ENCODE measurements around the gene CMTM2.
"Not testable (repeated sequence)": the region's sequence is repeated elsewhere in the genome, so short reads cannot be mapped to it uniquely, and the experiment has no call there.

Gene CMTM2

GRCh38 chr16:66627611-66628378, 48.5 kb downstream of the CMTM2 start:
- not testable (repeated sequence) for H3K27me3 ChIP-seq (replicated peaks; ENCODE audit: control insufficient read depth, insufficient read depth, low read length, poor library complexity, severe bottlenecking); H3K9me3 ChIP-seq (ENCODE audit: control insufficient read depth, low read length); DNase-seq; H3K4me3 ChIP-seq (ENCODE audit: insufficient read depth, low read depth, low read length, poor library complexity, severe bottlenecking); H3K36me3 ChIP-seq (ENCODE audit: control insufficient read depth, insufficient read depth, low read length); H3K4me1 ChIP-seq (ENCODE audit: control insufficient read depth, insufficient read depth, low read length, poor library complexity, severe bottlenecking); H3K27ac ChIP-seq (ENCODE audit: insufficient read depth, low read length, poor library complexity, severe bottlenecking)

- H3K27me3 ChIP-seq (replicated peaks; ENCODE audit: control insufficient read depth, insufficient read depth, low read length, poor library complexity, severe bottlenecking) = no peaks in the 10 kb centered on the region
- H3K4me3 ChIP-seq (ENCODE audit: insufficient read depth, low read depth, low read length, poor library complexity, severe bottlenecking) = no peak overlapping the region
- no peaks in the 10 kb centered on the region for H3K36me3 ChIP-seq (ENCODE audit: control insufficient read depth, insufficient read depth, low read length)
- no peaks in the 10 kb centered on the region for H3K9me3 ChIP-seq (ENCODE audit: control insufficient read depth, low read length)
- no peaks in the 10 kb centered on the region for H3K4me1 ChIP-seq (ENCODE audit: control insufficient read depth, insufficient read depth, low read length, poor library complexity, severe bottlenecking)
- H3K27ac ChIP-seq (ENCODE audit: insufficient read depth, low read length, poor library complexity, severe bottlenecking) = no peak overlapping the region
- no peak for DNase-seq
These were observed 50.6 kb downstream of the CMTM2 start for GRCh38 chr16:66629856-66630255.

DNA sequence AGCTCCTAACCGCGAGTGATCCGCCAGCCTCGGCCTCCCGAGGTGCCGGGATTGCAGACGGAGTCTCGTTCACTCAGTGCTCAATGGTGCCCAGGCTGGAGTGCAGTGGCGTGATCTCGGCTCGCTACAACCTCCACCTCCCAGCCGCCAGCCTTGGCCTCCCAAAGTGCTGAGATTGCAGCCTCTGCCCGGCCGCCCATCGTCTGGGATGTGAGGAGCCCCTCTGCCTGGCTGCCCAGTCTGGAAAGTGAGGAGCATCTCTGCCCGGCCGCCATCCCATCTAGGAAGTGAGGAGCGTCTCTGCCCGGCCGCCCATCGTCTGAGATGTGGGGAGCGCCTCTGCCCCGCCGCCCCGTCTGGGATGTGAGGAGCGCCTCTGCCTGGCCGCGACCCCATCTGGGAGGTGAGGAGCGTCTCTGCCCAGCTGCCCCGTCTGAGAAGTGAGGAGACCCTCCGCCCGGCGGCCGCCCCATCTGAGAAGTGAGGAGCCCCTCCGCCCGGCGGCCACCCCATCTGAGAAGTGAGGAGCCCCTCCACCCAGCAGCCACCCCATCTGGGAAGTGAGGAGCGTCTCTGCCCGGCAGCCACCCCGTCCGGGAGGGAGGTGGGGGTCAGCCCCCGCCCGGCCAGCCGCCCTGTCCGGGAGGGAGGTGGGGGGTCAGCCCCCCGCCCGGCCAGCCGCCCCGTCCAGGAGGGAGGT, 51.4 kb downstream of the CMTM2 start:
- H3K9me3 ChIP-seq (ENCODE audit: control insufficient read depth, low read length); DNase-seq; H3K4me1 ChIP-seq (ENCODE audit: control insufficient read depth, insufficient read depth, low read length, poor library complexity, severe bottlenecking); H3K27ac ChIP-seq (ENCODE audit: insufficient read depth, low read length, poor library complexity, severe bottlenecking); H3K4me3 ChIP-seq (ENCODE audit: insufficient read depth, low read depth, low read length, poor library complexity, severe bottlenecking); H3K27me3 ChIP-seq (replicated peaks; ENCODE audit: control insufficient read depth, insufficient read depth, low read length, poor library complexity, severe bottlenecking); H3K36me3 ChIP-seq (ENCODE audit: control insufficient read depth, insufficient read depth, low read length): not testable (repeated sequence)

DNA sequence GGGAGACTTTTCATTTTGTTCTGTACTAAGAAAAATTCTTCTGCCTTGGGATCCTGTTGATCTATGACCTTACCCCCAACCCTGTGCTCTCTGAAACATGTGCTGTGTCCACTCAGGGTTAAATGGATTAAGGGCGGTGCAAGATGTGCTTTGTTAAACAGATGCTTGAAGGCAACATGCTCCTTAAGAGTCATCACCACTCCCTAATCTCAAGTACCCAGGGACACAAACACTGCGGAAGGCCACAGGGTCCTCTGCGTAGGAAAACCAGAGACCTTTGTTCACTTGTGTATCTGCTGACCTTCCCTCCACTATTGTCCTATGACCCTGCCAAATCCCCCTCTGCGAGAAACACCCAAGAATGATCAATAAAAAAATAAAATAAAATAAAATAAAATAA, 52.3 kb downstream of the CMTM2 start:
- not testable (repeated sequence) for H3K27ac ChIP-seq (ENCODE audit: insufficient read depth, low read length, poor library complexity, severe bottlenecking); H3K4me1 ChIP-seq (ENCODE audit: control insufficient read depth, insufficient read depth, low read length, poor library complexity, severe bottlenecking); H3K4me3 ChIP-seq (ENCODE audit: insufficient read depth, low read depth, low read length, poor library complexity, severe bottlenecking); H3K9me3 ChIP-seq (ENCODE audit: control insufficient read depth, low read length); DNase-seq; H3K27me3 ChIP-seq (replicated peaks; ENCODE audit: control insufficient read depth, insufficient read depth, low read length, poor library complexity, severe bottlenecking); H3K36me3 ChIP-seq (ENCODE audit: control insufficient read depth, insufficient read depth, low read length)

DNA sequence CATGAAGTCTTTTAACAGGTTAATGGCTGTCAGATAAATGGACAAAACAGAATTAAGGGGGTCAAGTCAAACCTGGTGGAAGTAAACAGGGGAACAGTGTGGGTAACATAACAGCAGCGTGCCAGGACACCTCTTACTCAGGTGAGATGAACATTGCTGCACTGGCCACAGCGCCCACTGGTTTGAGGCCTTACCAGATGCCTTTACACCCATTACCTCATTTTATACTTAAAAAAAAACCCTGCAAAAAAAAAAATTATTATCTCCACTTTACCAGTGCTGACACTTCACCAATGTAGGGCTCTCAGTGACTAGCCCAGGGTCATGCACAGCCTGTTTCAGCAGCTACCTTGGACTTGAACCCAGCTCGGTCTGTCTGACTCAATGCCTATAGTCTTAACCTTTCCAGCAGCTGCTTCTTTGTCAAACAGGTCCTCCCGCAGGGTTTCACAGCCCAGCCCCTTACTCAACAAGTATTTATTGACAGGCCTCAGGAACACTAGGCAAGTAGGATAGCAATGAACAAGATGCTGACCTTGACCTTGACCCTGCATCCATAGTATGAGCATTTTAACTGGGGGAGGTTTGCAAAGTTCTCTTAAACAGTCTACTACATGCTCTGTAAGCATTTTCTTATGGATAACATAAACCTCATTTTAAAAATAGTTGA, 55.4 kb downstream of the CMTM2 start:
- H3K4me1 ChIP-seq (ENCODE audit: control insufficient read depth, insufficient read depth, low read length, poor library complexity, severe bottlenecking) = no peaks in the 10 kb centered on the region
- no peaks in the 10 kb centered on the region for H3K27me3 ChIP-seq (replicated peaks; ENCODE audit: control insufficient read depth, insufficient read depth, low read length, poor library complexity, severe bottlenecking)
- H3K4me3 ChIP-seq (ENCODE audit: insufficient read depth, low read depth, low read length, poor library complexity, severe bottlenecking) = no peak overlapping the region
- no peaks in the 10 kb centered on the region for H3K36me3 ChIP-seq (ENCODE audit: control insufficient read depth, insufficient read depth, low read length)
- H3K27ac ChIP-seq (ENCODE audit: insufficient read depth, low read length, poor library complexity, severe bottlenecking) = no peak overlapping the region
- H3K9me3 ChIP-seq (ENCODE audit: control insufficient read depth, low read length) = no peaks in the 10 kb centered on the region
- no peak for DNase-seq

DNA sequence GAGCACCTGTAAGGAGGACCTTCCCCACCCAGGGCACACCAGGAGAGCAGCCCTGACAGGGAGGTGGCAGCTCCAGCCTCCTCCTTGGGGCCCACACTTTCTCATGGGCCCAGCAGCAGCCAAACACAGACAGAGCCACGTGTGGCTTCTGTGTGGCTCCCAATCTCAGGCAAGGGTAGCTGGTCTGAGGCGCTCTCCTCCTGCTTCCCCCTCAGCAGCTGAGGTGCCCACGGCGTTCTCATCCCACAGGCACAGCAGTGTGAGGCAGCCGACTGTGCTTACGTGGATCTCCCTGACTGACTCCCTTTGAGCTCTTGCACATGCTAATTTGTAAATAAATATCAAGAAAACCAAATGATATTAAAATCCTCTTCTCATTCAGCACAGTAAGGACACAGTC, 56.1 kb downstream of the CMTM2 start:
- Histone ChIP-seq H3K4me3 (ENCODE audit: insufficient read depth, low read depth, low read length, poor library complexity, severe bottlenecking) (no peak overlapping the region), H3K4me1 (ENCODE audit: control insufficient read depth, insufficient read depth, low read length, poor library complexity, severe bottlenecking) (no peaks in the 10 kb centered on the region), H3K27me3 (replicated peaks; ENCODE audit: control insufficient read depth, insufficient read depth, low read length, poor library complexity, severe bottlenecking) (no peaks in the 10 kb centered on the region), H3K9me3 (ENCODE audit: control insufficient read depth, low read length) (no peaks in the 10 kb centered on the region), H3K27ac (ENCODE audit: insufficient read depth, low read length, poor library complexity, severe bottlenecking) (no peak overlapping the region), H3K36me3 (ENCODE audit: control insufficient read depth, insufficient read depth, low read length) (no peaks in the 10 kb centered on the region)
- DNase-seq = no peak

- H3K36me3 ChIP-seq (ENCODE audit: control insufficient read depth, insufficient read depth, low read length) = no peaks in the 10 kb centered on the region
- no peak overlapping the region for H3K4me3 ChIP-seq (ENCODE audit: insufficient read depth, low read depth, low read length, poor library complexity, severe bottlenecking)
- H3K27ac ChIP-seq (ENCODE audit: insufficient read depth, low read length, poor library complexity, severe bottlenecking) = no peak overlapping the region
- DNase-seq = no peak
- no peaks in the 10 kb centered on the region for H3K27me3 ChIP-seq (replicated peaks; ENCODE audit: control insufficient read depth, insufficient read depth, low read length, poor library complexity, severe bottlenecking)
- no peaks in the 10 kb centered on the region for H3K4me1 ChIP-seq (ENCODE audit: control insufficient read depth, insufficient read depth, low read length, poor library complexity, severe bottlenecking)
- no peaks in the 10 kb centered on the region for H3K9me3 ChIP-seq (ENCODE audit: control insufficient read depth, low read length)
These were observed 56.9 kb downstream of the CMTM2 start for GRCh38 chr16:66636199-66636598.

DNA sequence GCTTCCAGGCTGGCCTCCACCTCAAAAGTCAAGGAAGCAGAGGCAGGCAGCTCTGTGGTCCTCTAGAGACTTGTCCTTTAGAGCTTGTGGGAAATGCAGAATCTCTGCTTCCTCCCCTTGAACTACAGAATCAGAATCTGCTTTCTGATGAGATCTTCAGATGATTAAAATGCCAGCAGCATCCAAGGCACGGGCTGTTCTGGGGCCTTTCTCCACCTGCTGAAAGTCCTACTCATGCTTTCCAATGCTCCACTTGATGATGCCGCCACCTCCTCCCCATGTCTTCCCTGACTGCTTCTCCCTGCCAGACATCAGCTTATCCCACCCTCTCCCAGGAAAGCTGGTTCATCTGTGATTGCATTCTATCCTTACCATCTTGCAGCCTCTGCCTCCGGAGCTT, 58.5 kb downstream of the CMTM2 start:
- H3K27ac ChIP-seq (ENCODE audit: insufficient read depth, low read length, poor library complexity, severe bottlenecking) = no peak overlapping the region
- H3K4me1 ChIP-seq (ENCODE audit: control insufficient read depth, insufficient read depth, low read length, poor library complexity, severe bottlenecking) = no peaks in the 10 kb centered on the region
- DNase-seq = no peak
- no peak overlapping the region for H3K4me3 ChIP-seq (ENCODE audit: insufficient read depth, low read depth, low read length, poor library complexity, severe bottlenecking)
- H3K36me3 ChIP-seq (ENCODE audit: control insufficient read depth, insufficient read depth, low read length) = no peaks in the 10 kb centered on the region
- no peaks in the 10 kb centered on the region for H3K9me3 ChIP-seq (ENCODE audit: control insufficient read depth, low read length)
- no peaks in the 10 kb centered on the region for H3K27me3 ChIP-seq (replicated peaks; ENCODE audit: control insufficient read depth, insufficient read depth, low read length, poor library complexity, severe bottlenecking)
